ENCODE results near the gene KCNK13. TPM values are rescaled to one million over a fixed set of nuclear protein-coding genes. Genes with fewer than 3 reads are reported as not detected.

Gene KCNK13
- polyA plus RNA-seq, 1 donor (not counting 4 experiments of a cell fraction or from before 2014, with no cell fraction given), result 0.03 TPM

- H3K9me1 ChIP-seq (ENCODE audit: control insufficient read depth, extremely low read depth, insufficient read depth, low read length), result no peaks in the 10 kb centered on the region
- FAIRE-seq (no peak), DNase-seq (ENCODE audit: low read depth, low spot score) (no peak)
- no peak overlapping the region for H3K27ac ChIP-seq (ENCODE audit: control insufficient read depth, insufficient read depth, low read length)
- no peak overlapping the region for H3K4me3 ChIP-seq (ENCODE audit: control insufficient read depth in 2 of 3, extremely low read depth in 1 of 3, insufficient read depth in 2 of 3, low read depth in 1 of 3, low read length in 3 of 3)
- H3K4me2 ChIP-seq (ENCODE audit: control insufficient read depth, extremely low read depth, insufficient read depth, low read depth, low read length), result no peak overlapping the region
- no peak overlapping the region for H2AFZ ChIP-seq (ENCODE audit: control insufficient read depth, low read length)
- H3K79me2 ChIP-seq (ENCODE audit: control insufficient read depth, insufficient read depth, low read length), result no peaks in the 10 kb centered on the region
- H3K9me3 ChIP-seq (ENCODE audit: control insufficient read depth, low read depth, low read length), result no peaks in the 10 kb centered on the region
- H3K9ac ChIP-seq (ENCODE audit: control insufficient read depth, extremely low read depth, insufficient read depth, low read length), result no peak overlapping the region
- H4K20me1 ChIP-seq (ENCODE audit: control insufficient read depth, extremely low read depth, insufficient read depth, low read length), result no peaks in the 10 kb centered on the region
- dilution Hi-C loops (cut with MboI; ENCODE audit: extremely low pct_ligation_motif_present, low sequenced_read_pairs), result no loop called here
- no peaks in the 10 kb centered on the region for H3K27me3 ChIP-seq (ENCODE audit: control insufficient read depth, extremely low read depth, insufficient read depth, low read length)
- no peak for TF ChIP-seq CTCF (optimal IDR thresholded peaks at IDR 0.05 in 1 of 3, IDR thresholded peaks at IDR 0.05 in 1 of 3, conservative IDR thresholded peaks at IDR 0.05 in 1 of 3; ENCODE audit: extremely low read depth in 1 of 3, insufficient read depth in 2 of 3, low read length in 3 of 3)
- TF ChIP-seq EZH2 (IDR thresholded peaks at IDR 0.05; ENCODE audit: low read length), result no peak
- no peaks in the 10 kb centered on the region for H3K4me1 ChIP-seq (ENCODE audit: control insufficient read depth, extremely low read depth, insufficient read depth, low read length)
- H3K36me3 ChIP-seq (ENCODE audit: control insufficient read depth in 2 of 2, extremely low read depth in 1 of 2, insufficient read depth in 2 of 2, low read length in 2 of 2), result no peaks in the 10 kb centered on the region
Measured at GRCh38 chr14:90095096-90095495, 33.3 kb downstream of the KCNK13 start.

GRCh38 chr14:90096566-90096965 lies 34.8 kb downstream of the KCNK13 start:
- no peak overlapping the region for H3K9ac ChIP-seq (ENCODE audit: control insufficient read depth, extremely low read depth, insufficient read depth, low read length)
- H3K4me2 ChIP-seq (ENCODE audit: control insufficient read depth, extremely low read depth, insufficient read depth, low read depth, low read length), result no peak overlapping the region
- H4K20me1 ChIP-seq (ENCODE audit: control insufficient read depth, extremely low read depth, insufficient read depth, low read length), result no peaks in the 10 kb centered on the region
- dilution Hi-C loops (cut with MboI; ENCODE audit: extremely low pct_ligation_motif_present, low sequenced_read_pairs), result no loop called here
- no peak overlapping the region for H3K4me3 ChIP-seq (ENCODE audit: control insufficient read depth in 2 of 3, extremely low read depth in 1 of 3, insufficient read depth in 2 of 3, low read depth in 1 of 3, low read length in 3 of 3)
- H3K36me3 ChIP-seq (ENCODE audit: control insufficient read depth in 2 of 2, extremely low read depth in 1 of 2, insufficient read depth in 2 of 2, low read length in 2 of 2), result no peaks in the 10 kb centered on the region
- H3K27ac ChIP-seq (ENCODE audit: control insufficient read depth, insufficient read depth, low read length), result no peak overlapping the region
- no peak overlapping the region for H2AFZ ChIP-seq (ENCODE audit: control insufficient read depth, low read length)
- FAIRE-seq (no peak), DNase-seq (ENCODE audit: low read depth, low spot score) (no peak)
- no peaks in the 10 kb centered on the region for H3K4me1 ChIP-seq (ENCODE audit: control insufficient read depth, extremely low read depth, insufficient read depth, low read length)
- H3K9me3 ChIP-seq (ENCODE audit: control insufficient read depth, low read depth, low read length), result no peaks in the 10 kb centered on the region
- H3K79me2 ChIP-seq (ENCODE audit: control insufficient read depth, insufficient read depth, low read length), result no peaks in the 10 kb centered on the region
- H3K9me1 ChIP-seq (ENCODE audit: control insufficient read depth, extremely low read depth, insufficient read depth, low read length), result no peaks in the 10 kb centered on the region
- no peak for TF ChIP-seq CTCF (optimal IDR thresholded peaks at IDR 0.05 in 1 of 3, IDR thresholded peaks at IDR 0.05 in 1 of 3, conservative IDR thresholded peaks at IDR 0.05 in 1 of 3; ENCODE audit: extremely low read depth in 1 of 3, insufficient read depth in 2 of 3, low read length in 3 of 3)
- no peak for TF ChIP-seq EZH2 (IDR thresholded peaks at IDR 0.05; ENCODE audit: low read length)
- H3K27me3 ChIP-seq (ENCODE audit: control insufficient read depth, extremely low read depth, insufficient read depth, low read length), result no peaks in the 10 kb centered on the region
